T-cell (primary cell): ENCODE data around the gene HARS2. TPM values are rescaled to one million over a fixed set of nuclear protein-coding genes. Genes with fewer than 3 reads are reported as not detected.
"Not testable (repeated sequence)": the region's sequence is repeated elsewhere in the genome, so short reads cannot be mapped to it uniquely, and the experiment has no call there.

Source experiments
- ATAC-seq, 4 experiments: fragments of 200-7000 bp in 3 of 4; fragments of 150-1000 bp in 1 of 4; cut with Tn5 transposase; replicated peaks in 1 of 4; 1 replicate in 3 of 4; 2 replicates in 1 of 4; pipeline ENCODE4 v1.10.0; 2021; ENCODE audit warnings: moderate library complexity in 3 of 4, mild to moderate bottlenecking in 2 of 4, moderate number of reproducible peaks in 1 of 4
- CTCF ChIA-PET, 2 donors: fragments of 300-600 bp; sonication (Branson Sonifier 250); formaldehyde crosslinking; loops; one replicate each; lab custom pipeline; 2022; ENCODE audit warnings: antibody characterized with exemption in 2 of 2; lab: Charles Lee
- POLR2A ChIA-PET, 2 donors: fragments of 300-600 bp; sonication (Branson Sonifier 250); formaldehyde crosslinking; loops; one replicate each; lab custom pipeline; 2022; ENCODE audit warnings: antibody characterized with exemption in 2 of 2; lab: Charles Lee
- DNase-seq, 35 experiments: peaks; one replicate each; pipeline versions ENCODE4 v3.0.0 to v3.0.0-alpha.2; 2013 to 2023
- H3K27ac ChIP-seq: one replicate; pipeline ENCODE4 v1.5.1; 2013; ENCODE audit warnings: low read length
- H3K27me3 ChIP-seq, 2 experiments: replicated peaks in 1 of 2; 1 replicate in 1 of 2; 2 replicates in 1 of 2; pipeline versions ENCODE4 v1.6.1 to v1.7.0; 2013; ENCODE audit warnings: low read length in 1 of 2, mixed read lengths in 1 of 2; ENCODE audit not compliant: control insufficient read depth in 2 of 2, insufficient read depth in 2 of 2; ENCODE audit errors: extremely low read depth in 1 of 2
- H3K36me3 ChIP-seq, 2 donors: 1 replicate in 1 of 2; 2 replicates in 1 of 2; pipeline versions ENCODE4 v1.6.1 to v1.7.0; 2013; ENCODE audit warnings: low read length in 1 of 2; ENCODE audit not compliant: control insufficient read depth in 2 of 2, insufficient read depth in 1 of 2; ENCODE audit errors: extremely low read depth in 1 of 2
- H3K4me1 ChIP-seq, 2 experiments: 1 replicate in 1 of 2; 2 replicates in 1 of 2; pipeline versions ENCODE4 v1.6.1 to v1.7.0; 2013; ENCODE audit warnings: low read length in 2 of 2, mixed read lengths in 1 of 2; ENCODE audit not compliant: insufficient read depth in 2 of 2, control insufficient read depth in 1 of 2; ENCODE audit errors: extremely low read depth in 1 of 2
- H3K4me3 ChIP-seq, 2 donors: 1 replicate in 1 of 2; 2 replicates in 1 of 2; pipeline versions ENCODE4 v1.5.1 to v1.7.0; 2013; ENCODE audit warnings: mild to moderate bottlenecking in 2 of 2, low read length in 1 of 2, moderate library complexity in 1 of 2; ENCODE audit not compliant: control insufficient read depth in 1 of 2; ENCODE audit errors: extremely low read depth in 1 of 2
- H3K9me3 ChIP-seq: 2 replicates; pipeline ENCODE4 v1.7.0; 2013
- H3K27ac Mint-ChIP-seq, 2 donors: one replicate each; pipeline ENCODE4 v1.8.0; 2020 to 2021; ENCODE audit warnings: mild to moderate bottlenecking in 2 of 2, mixed read lengths in 2 of 2
- H3K27me3 Mint-ChIP-seq, 2 donors: one replicate each; pipeline ENCODE4 v1.8.0; 2021 to 2022; ENCODE audit warnings: mixed read lengths in 2 of 2
- H3K36me3 Mint-ChIP-seq: one replicate; pipeline ENCODE4 v1.8.0; 2021; ENCODE audit warnings: mixed read lengths
- H3K4me1 Mint-ChIP-seq, 3 donors: one replicate each; pipeline ENCODE4 v1.8.0; 2020 to 2022; ENCODE audit warnings: mixed read lengths in 3 of 3, mild to moderate bottlenecking in 1 of 3
- H3K4me3 Mint-ChIP-seq, 3 donors: one replicate each; pipeline ENCODE4 v1.8.0; 2020 to 2022; ENCODE audit warnings: mild to moderate bottlenecking in 3 of 3, mixed read lengths in 3 of 3, moderate library complexity in 3 of 3
- H3K9me3 Mint-ChIP-seq, 3 donors: one replicate each; pipeline ENCODE4 v1.8.0; 2020 to 2022; ENCODE audit warnings: mixed read lengths in 3 of 3
- WGBS: methylation state at CpG from one replicate; pipeline ENCODE4 v1.1.5; 2013; ENCODE audit warnings: missing lambda C conversion rate; ENCODE audit not compliant: insufficient coverage; 5-methylcytosine and 5-hydroxymethylcytosine counted together
- total RNA-seq, 35 experiments: library from RNA in 6 of 35; stranded (reverse) in 6 of 35; fragments of 120-200 nt in 1 of 35; gene quantifications; one replicate each; pipeline versions ENCODE4 v1.2.1 to v1.2.4 and lab custom pipeline; 2013 to 2026

Gene HARS2
- total RNA-seq, 5 donors from 2014 or later (not counting 1 experiment from before 2014, with no cell fraction given): 30.7 to 58.5 (median 52.7) TPM

DNA sequence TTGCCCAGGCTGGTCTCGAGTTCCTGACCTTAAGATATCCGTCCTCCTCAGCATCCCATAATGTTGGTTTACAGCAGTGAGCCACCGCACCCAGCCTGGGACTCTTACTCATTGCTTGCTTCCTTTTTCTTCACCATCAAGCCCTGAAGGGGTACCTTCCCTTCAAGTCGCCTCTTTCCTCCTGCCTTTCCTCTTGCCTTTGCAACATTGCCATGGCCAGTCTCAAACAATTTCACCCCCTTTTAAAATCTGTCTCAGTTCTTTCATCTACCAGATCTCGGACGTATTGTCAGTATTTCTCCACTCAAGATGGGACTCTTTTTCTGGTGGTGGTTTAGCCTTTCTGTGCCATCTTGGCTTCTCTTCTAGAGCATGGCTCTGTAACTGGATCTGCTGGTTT, 29.5 kb downstream of the HARS2 start:
- DNase-seq, H3K4me3 ChIP-seq, H3K36me3 ChIP-seq, H3K9me3 ChIP-seq, H3K27ac ChIP-seq, H3K4me1 Mint-ChIP-seq, H3K4me1 ChIP-seq, POLR2A ChIA-PET, H3K9me3 Mint-ChIP-seq, ATAC-seq, H3K36me3 Mint-ChIP-seq, H3K27ac Mint-ChIP-seq, H3K4me3 Mint-ChIP-seq: not testable (repeated sequence)
- CTCF ChIA-PET: interaction anchor here (0.7 to 1.5 kb wide), 7 partner anchors 9 to 362 kb away, joined by 4 to 8 read pairs (median 4); partner anchors contain the start of gene EIF4EBP3 (in 1 of the 2)
- H3K27me3 Mint-ChIP-seq: peaks cover 10 to 14% of the 10 kb centered on the region in 2 donors
- peaks cover 0 to 17% of the 10 kb centered on the region in 2 experiments for H3K27me3 ChIP-seq
- WGBS: 25% methylated on average over 4 of the region's 6 CpGs

GRCh38 chr5:140721395-140721794, 30.1 kb downstream of the HARS2 start:
- peaks cover 14 to 17% of the 10 kb centered on the region in 2 donors for H3K27me3 Mint-ChIP-seq
- peaks cover 8 to 10% (median 10%) of the 10 kb centered on the region in 3 donors for H3K4me1 Mint-ChIP-seq
- H3K4me3 Mint-ChIP-seq, H3K36me3 ChIP-seq, H3K27ac ChIP-seq, H3K36me3 Mint-ChIP-seq, ATAC-seq, DNase-seq, H3K4me3 ChIP-seq, H3K4me1 ChIP-seq, H3K27ac Mint-ChIP-seq, POLR2A ChIA-PET, H3K9me3 Mint-ChIP-seq, H3K9me3 ChIP-seq: not testable (repeated sequence)
- CTCF ChIA-PET: interaction anchor here (0.7 to 1.1 kb wide), 4 partner anchors 10 to 358 kb away, joined by 3 to 4 read pairs (median 4); no protein-coding TSS in a partner anchor
- H3K27me3 ChIP-seq: peaks cover 0 to 20% of the 10 kb centered on the region in 2 experiments
- 88% methylated on average over 1 of the region's 5 CpGs for WGBS

DNA sequence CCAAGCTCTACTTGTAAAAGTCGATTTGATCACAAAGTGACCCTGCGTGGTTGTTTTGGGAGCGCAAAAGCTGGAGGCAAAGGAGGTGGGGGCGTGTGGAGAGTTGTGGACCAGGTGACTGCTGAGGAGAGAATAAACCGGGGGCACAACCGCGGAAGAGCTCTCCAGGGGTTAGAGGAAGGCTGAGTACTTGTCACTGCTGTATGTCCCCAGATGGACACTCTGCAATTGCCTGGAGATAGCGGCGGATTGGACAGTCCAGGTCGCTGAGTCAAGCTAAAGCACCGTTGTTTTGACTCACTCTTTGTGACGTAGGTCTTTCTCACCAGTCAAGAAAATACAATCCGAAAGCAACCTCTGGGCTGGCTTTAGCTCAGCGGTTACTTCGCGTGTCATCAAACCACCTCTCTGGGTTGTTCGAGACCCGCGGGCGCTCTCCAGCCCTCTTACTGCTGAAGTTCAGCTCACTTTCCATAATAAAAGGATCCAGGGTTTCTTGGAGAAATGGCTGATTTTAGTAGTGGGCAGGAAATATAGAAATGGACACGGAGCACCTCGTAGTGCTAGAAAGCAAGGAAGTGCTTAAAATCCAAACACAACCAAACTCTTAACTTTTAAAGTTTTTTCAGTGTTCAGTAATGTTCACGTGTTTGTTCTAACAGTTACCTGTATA, 34.7 kb downstream of the HARS2 start:
- ChIA-PET CTCF (interaction anchor here in 1 of 2 donors (0.7 to 1.4 kb wide), 3 partner anchors 15 to 379 kb away, joined by 3 to 6 read pairs (median 3); partner anchors contain the start of gene HBEGF), POLR2A (interaction anchor here in 1 of 2 donors (0.8 kb wide), 1 partner anchor 15 kb away, joined by 7 read pairs; no protein-coding TSS in a partner anchor)
- H3K36me3 Mint-ChIP-seq: no peaks in the 10 kb centered on the region
- H3K4me3 ChIP-seq: peak overlapping the region in 1 of 2 donors; percentile 11
- H3K9me3 Mint-ChIP-seq: no peaks in the 10 kb centered on the region
- peak; percentile 25 to 75 (median 49) for DNase-seq
- peaks cover 13 to 18% (median 15%) of the 10 kb centered on the region in 3 donors for H3K4me1 Mint-ChIP-seq
- no peaks in the 10 kb centered on the region for H3K36me3 ChIP-seq
- H3K27me3 ChIP-seq: peaks cover 0 to 26% of the 10 kb centered on the region in 2 experiments
- H3K9me3 ChIP-seq: no peaks in the 10 kb centered on the region
- H3K27ac Mint-ChIP-seq: peak overlapping the region; percentile 53 to 55
- peaks cover 0 to 6% of the 10 kb centered on the region in 2 experiments for H3K4me1 ChIP-seq
- peak overlapping the region; percentile 65 to 72 (median 66) for H3K4me3 Mint-ChIP-seq
- H3K27me3 Mint-ChIP-seq: peaks cover 16 to 21% of the 10 kb centered on the region in 2 donors
- H3K27ac ChIP-seq: no peak overlapping the region
- 17% methylated on average over 13 of the region's 23 CpGs for WGBS
- peak; percentile 80 to 95 (median 86) for ATAC-seq

- DNase-seq (no peak), ATAC-seq (no peak)
- no peak overlapping the region for H3K4me3 ChIP-seq
- peaks cover 0 to under 1% (median 0%) of the 10 kb centered on the region in 3 donors for H3K4me1 Mint-ChIP-seq
- no CpG with 5 or more reads among the region's 4 CpGs for WGBS
- H3K4me1 ChIP-seq: no peaks in the 10 kb centered on the region
- peaks cover 34 to 40% of the 10 kb centered on the region in 2 donors for H3K27me3 Mint-ChIP-seq
- peaks cover 0 to 6% of the 10 kb centered on the region in 2 experiments for H3K27me3 ChIP-seq
- H3K27ac Mint-ChIP-seq: no peak overlapping the region
- peaks cover 0 to 10% (median 0%) of the 10 kb centered on the region in 3 donors for H3K9me3 Mint-ChIP-seq
- no peaks in the 10 kb centered on the region for H3K36me3 Mint-ChIP-seq
- no peak overlapping the region for H3K27ac ChIP-seq
- H3K9me3 ChIP-seq: no peaks in the 10 kb centered on the region
- H3K4me3 Mint-ChIP-seq: no peak overlapping the region
- no peaks in the 10 kb centered on the region for H3K36me3 ChIP-seq
- CTCF ChIA-PET: no interaction called here
- POLR2A ChIA-PET: no interaction called here
Observed at GRCh38 chr5:140733098-140733497, 41.8 kb downstream of the HARS2 start.

DNA sequence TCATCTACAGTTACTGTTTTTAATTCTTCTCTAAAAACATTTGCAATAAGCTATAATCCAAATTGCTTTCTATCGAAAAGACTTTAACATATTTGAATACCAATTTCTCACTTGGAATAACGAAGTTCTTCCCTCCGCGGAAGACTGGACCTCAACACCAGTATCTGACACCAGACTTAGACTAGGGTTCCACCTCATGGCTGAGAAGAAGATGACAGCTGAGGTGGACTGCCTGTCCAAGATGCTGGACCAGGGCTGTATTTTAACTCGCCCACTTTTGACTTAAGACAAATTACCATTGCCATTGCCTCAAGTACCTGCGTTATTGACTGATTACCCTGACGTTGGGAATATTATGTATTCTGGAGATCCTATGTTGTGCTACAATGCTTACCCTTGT, 43.1 kb downstream of the HARS2 start:
- WGBS: 69% methylated on average over 3 of the region's 7 CpGs
- Histone ChIP-seq H3K9me3 (no peaks in the 10 kb centered on the region), H3K36me3 (no peaks in the 10 kb centered on the region), H3K27me3 (peaks cover 0 to 6% of the 10 kb centered on the region in 2 experiments), H3K27ac (no peak overlapping the region), H3K4me1 (no peaks in the 10 kb centered on the region), H3K4me3 (no peak overlapping the region)
- H3K36me3 Mint-ChIP-seq: no peaks in the 10 kb centered on the region
- DNase-seq (no peak), ATAC-seq (no peak)
- H3K27ac Mint-ChIP-seq: no peak overlapping the region
- no peak overlapping the region for H3K4me3 Mint-ChIP-seq
- H3K27me3 Mint-ChIP-seq: peaks cover 34 to 40% of the 10 kb centered on the region in 2 donors
- ChIA-PET CTCF (no interaction called here), POLR2A (interaction anchor here in 1 of 2 donors (0.6 kb wide), 1 partner anchor 151 kb away, joined by 5 read pairs; no protein-coding TSS in a partner anchor)
- H3K4me1 Mint-ChIP-seq: no peaks in the 10 kb centered on the region
- peaks cover 0 to 10% (median 0%) of the 10 kb centered on the region in 3 donors for H3K9me3 Mint-ChIP-seq

DNA sequence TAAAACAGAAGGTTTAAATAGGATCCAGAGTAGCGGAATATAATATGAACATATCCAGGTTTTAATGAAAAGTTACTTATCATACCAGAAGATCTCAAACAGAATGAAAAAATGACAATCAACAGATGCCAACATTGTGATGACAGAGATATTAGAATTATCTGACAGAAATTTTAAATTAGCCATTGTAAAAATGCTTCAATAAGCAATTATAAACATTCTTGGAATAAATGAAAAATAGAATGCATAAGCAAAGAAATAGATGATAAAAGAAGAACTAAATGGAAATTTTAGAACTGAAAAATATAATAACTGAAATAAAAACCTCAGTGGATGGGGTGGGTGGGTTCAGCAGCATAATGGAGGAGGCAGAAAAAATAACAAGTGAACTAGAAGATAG, 46.2 kb downstream of the HARS2 start:
- Mint-ChIP-seq H3K4me1 (no peaks in the 10 kb centered on the region), H3K27ac (no peak overlapping the region), H3K36me3 (no peaks in the 10 kb centered on the region), H3K9me3 (peaks cover 3 to 32% (median 9%) of the 10 kb centered on the region in 3 donors), H3K27me3 (peaks cover 34 to 37% of the 10 kb centered on the region in 2 donors), H3K4me3 (no peak overlapping the region)
- ATAC-seq: no peak
- no peak for DNase-seq
- peaks cover 0 to 6% of the 10 kb centered on the region in 2 experiments for H3K27me3 ChIP-seq
- no peaks in the 10 kb centered on the region for H3K36me3 ChIP-seq
- no peak overlapping the region for H3K27ac ChIP-seq
- no CpG with 5 or more reads among the region's 1 CpG for WGBS
- CTCF ChIA-PET: no interaction called here
- no peaks in the 10 kb centered on the region for H3K4me1 ChIP-seq
- POLR2A ChIA-PET: no interaction called here
- H3K9me3 ChIP-seq: no peaks in the 10 kb centered on the region
- no peak overlapping the region for H3K4me3 ChIP-seq
